ENCODE data around the gene USP35.

- TF ChIP-seq CTCF (conservative IDR thresholded peaks at IDR 0.05 in 1 of 2, IDR thresholded peaks at IDR 0.05 in 1 of 2; ENCODE audit: low read depth in 1 of 2, low read length in 2 of 2), result no peak
- TF ChIP-seq EZH2 (IDR thresholded peaks at IDR 0.05; ENCODE audit: low read length, missing control alignments), result no peak
Measured at GRCh38 chr11:78214331-78215194, 25.8 kb downstream of the USP35 start.

Data from fibroblast of lung (primary cell).